PFSK-1 (cell line): Measurements from ENCODE around the gene USP47.

ENCODE experiments used
- FOXP2 ChIP-seq: optimal IDR thresholded peaks from 2 replicates; pipeline ENCODE3; 2011; ENCODE audit warnings: borderline replicate concordance, control low read depth, inconsistent platforms; ENCODE audit not compliant: insufficient read depth; ENCODE audit errors: extremely low read length, extremely low read depth
- POLR2AphosphoS5 ChIP-seq: IDR thresholded peaks from 2 replicates; pipeline ENCODE4 v1.6.1; 2012; ENCODE audit warnings: low read depth, mild to moderate bottlenecking, control low read depth, low read length, moderate library complexity
- SIN3A ChIP-seq: IDR thresholded peaks from 2 replicates; pipeline ENCODE4 v1.6.1; 2012; ENCODE audit warnings: mild to moderate bottlenecking, low read length, moderate library complexity, borderline replicate concordance; ENCODE audit not compliant: insufficient read depth
- TAF1 ChIP-seq: IDR thresholded peaks from 2 replicates; pipeline ENCODE4 v1.6.1; 2012; ENCODE audit warnings: low read length, control low read depth, borderline replicate concordance; ENCODE audit not compliant: insufficient read depth
- TF ChIP-seq, protein P1 (sequence below), 2 experiments: IDR thresholded peaks; 2 replicates each; pipeline versions ENCODE4 v1.6.1 to v1.8.0; 2011 to 2012; ENCODE audit warnings: low read depth in 2 of 2, low read length in 2 of 2, control low read depth in 1 of 2, inconsistent platforms in 1 of 2, mild to moderate bottlenecking in 1 of 2, moderate library complexity in 1 of 2; ENCODE audit not compliant: insufficient read depth in 1 of 2

Gene USP47

GRCh38 chr11:11985954-11986949 is 144.5 kb downstream of the USP47 start:
- no peak for TF ChIP-seq TAF1
- TF ChIP-seq SIN3A, result no peak
- TF ChIP-seq, protein P1, sequence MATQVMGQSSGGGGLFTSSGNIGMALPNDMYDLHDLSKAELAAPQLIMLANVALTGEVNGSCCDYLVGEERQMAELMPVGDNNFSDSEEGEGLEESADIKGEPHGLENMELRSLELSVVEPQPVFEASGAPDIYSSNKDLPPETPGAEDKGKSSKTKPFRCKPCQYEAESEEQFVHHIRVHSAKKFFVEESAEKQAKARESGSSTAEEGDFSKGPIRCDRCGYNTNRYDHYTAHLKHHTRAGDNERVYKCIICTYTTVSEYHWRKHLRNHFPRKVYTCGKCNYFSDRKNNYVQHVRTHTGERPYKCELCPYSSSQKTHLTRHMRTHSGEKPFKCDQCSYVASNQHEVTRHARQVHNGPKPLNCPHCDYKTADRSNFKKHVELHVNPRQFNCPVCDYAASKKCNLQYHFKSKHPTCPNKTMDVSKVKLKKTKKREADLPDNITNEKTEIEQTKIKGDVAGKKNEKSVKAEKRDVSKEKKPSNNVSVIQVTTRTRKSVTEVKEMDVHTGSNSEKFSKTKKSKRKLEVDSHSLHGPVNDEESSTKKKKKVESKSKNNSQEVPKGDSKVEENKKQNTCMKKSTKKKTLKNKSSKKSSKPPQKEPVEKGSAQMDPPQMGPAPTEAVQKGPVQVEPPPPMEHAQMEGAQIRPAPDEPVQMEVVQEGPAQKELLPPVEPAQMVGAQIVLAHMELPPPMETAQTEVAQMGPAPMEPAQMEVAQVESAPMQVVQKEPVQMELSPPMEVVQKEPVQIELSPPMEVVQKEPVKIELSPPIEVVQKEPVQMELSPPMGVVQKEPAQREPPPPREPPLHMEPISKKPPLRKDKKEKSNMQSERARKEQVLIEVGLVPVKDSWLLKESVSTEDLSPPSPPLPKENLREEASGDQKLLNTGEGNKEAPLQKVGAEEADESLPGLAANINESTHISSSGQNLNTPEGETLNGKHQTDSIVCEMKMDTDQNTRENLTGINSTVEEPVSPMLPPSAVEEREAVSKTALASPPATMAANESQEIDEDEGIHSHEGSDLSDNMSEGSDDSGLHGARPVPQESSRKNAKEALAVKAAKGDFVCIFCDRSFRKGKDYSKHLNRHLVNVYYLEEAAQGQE (IDR thresholded peaks at IDR 0.05; ENCODE audit: insufficient read depth in 1 of 2, low read depth in 2 of 2, low read length in 2 of 2), result no peak
- no peak for TF ChIP-seq POLR2AphosphoS5
- TF ChIP-seq FOXP2, result no peak

- TF ChIP-seq, protein P1 (IDR thresholded peaks at IDR 0.05; ENCODE audit: insufficient read depth in 1 of 2, low read depth in 2 of 2, low read length in 2 of 2), result no peak
- TF ChIP-seq POLR2AphosphoS5 (no peak), TAF1 (no peak), FOXP2 (no peak), SIN3A (no peak)
Observed at GRCh38 chr11:11987503-11988022, 145.8 kb downstream of the USP47 start.

- TF ChIP-seq TAF1, result no peak
- TF ChIP-seq POLR2AphosphoS5, result no peak
- TF ChIP-seq, protein P1 (IDR thresholded peaks at IDR 0.05; ENCODE audit: insufficient read depth in 1 of 2, low read depth in 2 of 2, low read length in 2 of 2), result no peak
- TF ChIP-seq SIN3A, result no peak
- TF ChIP-seq FOXP2, result no peak
Observed at GRCh38 chr11:11988099-11988651, 146.4 kb downstream of the USP47 start.

DNA sequence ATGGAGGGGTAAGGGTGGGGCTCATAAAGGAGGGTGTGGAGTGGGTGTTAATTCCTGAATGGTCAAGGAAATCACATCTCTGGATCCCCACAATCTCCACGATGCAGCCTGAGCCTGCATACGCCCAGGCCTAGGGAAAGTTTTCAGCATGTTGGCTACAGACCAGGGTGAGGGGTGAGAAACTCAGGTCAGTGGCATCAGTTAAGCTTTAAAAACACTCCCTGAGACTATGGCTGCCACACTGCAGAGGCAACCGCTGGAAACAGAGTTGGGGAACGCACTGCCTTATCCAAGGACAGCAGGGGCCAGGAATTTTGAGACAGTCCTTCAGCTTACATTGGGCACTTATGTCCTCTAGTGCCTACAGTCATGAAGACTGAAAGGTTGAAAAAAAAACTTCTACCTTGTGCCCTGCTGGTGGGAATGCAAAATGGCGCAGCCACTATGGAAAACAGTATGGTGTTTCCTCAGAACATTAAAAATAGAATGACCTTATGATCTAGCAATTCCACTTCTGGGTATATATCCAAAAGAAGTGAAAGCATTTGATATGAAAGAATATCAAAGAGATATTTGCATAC is 147.0 kb downstream of the USP47 start:
- TF ChIP-seq TAF1 (no peak), FOXP2 (no peak), POLR2AphosphoS5 (no peak), SIN3A (no peak)
- TF ChIP-seq, protein P1 (IDR thresholded peaks at IDR 0.05; ENCODE audit: insufficient read depth in 1 of 2, low read depth in 2 of 2, low read length in 2 of 2), result no peak
